GM18868 (cell line): ENCODE results near the gene TMA7B.

Experiments
- ATAC-seq: cut with Tn5 transposase; IDR thresholded peaks from one replicate; pipeline ENCODE4 v1.9.1; 2021; ENCODE audit warnings: mild to moderate bottlenecking, moderate library complexity; ENCODE audit not compliant: unreplicated experiment

Gene TMA7B

DNA sequence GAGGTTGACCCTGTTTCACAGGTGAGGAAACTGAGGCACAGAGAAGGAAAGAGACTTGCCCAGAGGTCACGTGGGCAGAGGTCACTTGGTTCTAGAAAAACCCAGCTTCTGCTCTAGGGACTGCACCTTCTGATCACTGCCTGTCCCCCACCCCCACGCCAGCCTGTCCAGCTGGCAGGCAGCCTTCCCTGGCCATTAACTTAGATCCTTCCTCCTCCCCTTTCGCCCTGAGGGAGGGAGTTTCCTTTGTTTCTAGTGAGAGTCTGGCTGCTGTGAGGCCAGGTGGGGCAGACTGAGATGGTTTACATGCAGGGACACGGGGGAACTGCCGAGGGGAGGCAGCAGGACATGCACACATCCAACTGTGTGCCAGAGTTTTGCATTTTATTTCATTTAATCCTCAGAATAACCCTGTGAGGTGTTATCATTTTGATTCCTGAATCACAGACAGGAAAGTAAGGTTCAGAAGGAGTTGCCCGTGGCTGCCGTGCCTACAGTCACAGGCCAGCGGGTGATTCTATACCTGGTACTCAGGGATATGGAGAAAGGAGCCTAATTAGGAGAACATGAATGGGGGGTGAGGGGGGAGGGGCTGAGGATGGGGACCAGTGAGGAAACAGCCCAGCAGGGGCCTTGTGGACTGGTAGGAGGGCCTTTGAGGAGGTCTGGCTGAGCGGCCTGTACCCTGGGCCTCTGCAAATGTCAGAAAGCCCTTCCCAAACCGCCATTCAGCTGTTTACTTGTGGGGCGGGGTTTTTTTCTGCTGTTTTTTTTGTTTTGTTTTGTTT is 37.9 kb downstream of the TMA7B start:
- ATAC-seq: no peak

DNA sequence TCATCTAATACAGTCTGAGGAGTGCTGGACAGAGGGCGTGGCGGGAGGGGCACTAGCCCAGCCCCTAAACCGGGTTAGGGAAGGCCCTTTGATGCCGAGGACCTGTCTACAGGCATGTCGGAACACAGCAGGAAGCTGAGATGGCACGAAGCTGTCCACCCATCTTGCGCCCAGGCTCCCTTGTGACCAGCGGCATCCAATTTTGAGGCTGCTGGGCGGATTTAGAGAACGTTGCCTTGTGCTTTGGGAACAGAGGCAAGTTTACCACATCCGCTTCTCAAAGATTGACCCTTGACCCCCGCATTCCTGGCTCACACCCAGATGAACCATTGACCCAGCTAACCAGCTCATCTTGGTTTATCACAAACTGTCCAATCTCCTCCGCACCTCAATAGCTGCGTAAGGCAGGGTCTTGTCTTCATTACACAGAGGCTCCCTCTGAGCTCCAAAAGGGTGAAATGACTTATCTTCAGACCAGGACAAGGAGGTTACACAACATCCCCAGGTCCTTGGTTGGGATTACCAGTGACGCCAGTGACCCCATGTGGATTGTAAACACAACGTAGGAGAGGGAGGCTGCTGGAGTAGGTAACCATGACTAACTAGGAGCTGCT is 39.1 kb downstream of the TMA7B start:
- no peak for ATAC-seq

DNA sequence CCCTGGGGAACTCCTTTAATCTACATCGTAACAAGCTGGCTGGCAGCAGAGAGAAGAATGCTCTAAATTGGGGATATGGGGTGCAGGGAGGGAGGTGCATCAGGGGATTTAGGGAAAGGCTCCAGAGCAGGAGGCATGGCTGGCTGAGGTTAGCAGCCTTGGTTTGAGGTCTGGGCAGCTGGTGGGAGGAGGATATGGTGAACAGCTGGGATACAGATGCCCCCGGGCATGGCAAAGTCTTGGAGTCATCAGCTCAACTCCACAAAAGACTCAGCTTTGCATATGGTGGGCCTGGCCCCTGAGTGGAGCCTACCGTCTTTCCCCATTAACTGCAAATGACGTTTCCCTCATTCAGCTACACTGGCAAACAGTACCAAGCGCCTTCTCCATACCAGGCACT is 40.0 kb downstream of the TMA7B start:
- no peak for ATAC-seq

DNA sequence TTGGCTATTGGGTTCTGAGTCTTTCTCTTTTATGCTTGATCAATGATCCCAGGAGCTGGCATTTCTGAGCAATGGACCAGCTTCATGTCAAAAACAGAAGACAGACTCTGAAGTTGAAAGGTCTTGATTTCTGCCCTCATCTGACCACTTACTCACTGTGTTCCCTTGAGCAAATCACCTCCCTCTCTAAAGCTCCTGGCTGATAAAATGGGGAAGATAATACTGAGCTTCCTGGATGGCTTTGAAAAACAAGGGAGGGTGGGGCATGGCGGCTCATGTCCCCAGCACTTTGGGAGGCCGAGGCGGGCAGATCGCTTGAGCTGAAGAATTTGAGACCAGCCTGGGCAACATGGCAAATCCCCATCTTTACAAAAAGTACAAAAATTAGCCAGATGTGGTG is 40.9 kb downstream of the TMA7B start:
- ATAC-seq: no peak

GRCh38 chr22:40001800-40002577 is 41.8 kb downstream of the TMA7B start:
- no peak for ATAC-seq

DNA sequence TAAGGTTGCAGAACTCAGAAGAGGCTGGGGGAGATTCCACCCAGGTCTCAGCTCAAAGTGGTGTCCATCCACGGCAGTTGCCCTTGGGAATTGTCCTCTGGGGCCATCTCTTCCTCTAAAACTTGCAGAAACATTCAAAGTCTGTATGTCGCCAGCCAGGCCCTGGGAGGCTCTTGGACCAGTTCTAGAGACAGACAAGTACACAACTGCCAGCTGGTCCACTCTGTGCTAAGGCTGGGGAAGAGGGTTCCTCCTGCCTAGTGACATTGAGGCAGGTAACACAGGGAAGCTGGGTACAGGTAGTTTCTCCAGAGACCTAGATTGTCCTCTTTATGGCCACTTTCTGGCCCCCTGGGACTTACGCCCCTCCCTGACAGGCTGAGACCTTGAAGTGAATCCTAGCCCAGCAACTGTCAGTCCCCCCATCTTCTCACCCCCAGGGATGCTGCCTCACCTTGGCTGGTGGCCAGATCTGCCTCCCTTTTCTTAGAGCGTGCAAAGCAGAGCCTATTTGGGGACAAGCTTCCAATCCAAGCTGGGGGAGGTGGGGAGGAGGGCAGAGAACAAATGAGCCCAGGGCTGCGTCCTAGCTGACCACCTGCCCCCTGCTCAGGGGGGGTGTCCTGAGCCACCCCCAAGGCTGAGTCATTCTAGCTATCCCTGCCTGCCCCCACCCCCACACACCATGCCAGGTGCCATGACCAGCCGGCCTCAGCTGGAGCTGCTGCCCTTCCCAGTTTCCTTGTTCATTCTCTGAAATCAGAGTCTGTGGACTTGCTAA is 42.9 kb downstream of the TMA7B start:
- no peak for ATAC-seq

DNA sequence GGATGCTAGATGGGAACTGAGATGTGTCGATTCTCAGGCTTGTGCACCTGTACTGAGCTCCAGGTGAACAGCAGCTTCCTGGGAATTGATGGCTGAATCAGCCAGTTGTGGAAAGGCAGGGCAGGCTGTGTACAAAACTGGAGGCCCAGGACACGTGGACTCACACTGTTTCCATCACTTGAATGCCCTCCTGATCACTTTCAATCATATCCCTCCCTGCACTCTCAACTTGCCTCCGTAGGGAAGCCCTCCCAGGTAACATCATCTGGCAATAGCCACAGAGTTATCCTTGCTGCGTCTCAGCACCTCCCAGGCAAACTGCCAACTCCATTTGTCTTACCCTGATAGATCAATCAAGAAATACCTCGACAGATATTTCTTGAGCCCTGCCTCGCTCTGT is 44.6 kb downstream of the TMA7B start:
- no peak for ATAC-seq

- ATAC-seq: no peak
Measured at GRCh38 chr22:40006641-40007040, 46.4 kb downstream of the TMA7B start.

GRCh38 chr22:40007853-40008710 is 47.9 kb downstream of the TMA7B start:
- ATAC-seq: no peak

DNA sequence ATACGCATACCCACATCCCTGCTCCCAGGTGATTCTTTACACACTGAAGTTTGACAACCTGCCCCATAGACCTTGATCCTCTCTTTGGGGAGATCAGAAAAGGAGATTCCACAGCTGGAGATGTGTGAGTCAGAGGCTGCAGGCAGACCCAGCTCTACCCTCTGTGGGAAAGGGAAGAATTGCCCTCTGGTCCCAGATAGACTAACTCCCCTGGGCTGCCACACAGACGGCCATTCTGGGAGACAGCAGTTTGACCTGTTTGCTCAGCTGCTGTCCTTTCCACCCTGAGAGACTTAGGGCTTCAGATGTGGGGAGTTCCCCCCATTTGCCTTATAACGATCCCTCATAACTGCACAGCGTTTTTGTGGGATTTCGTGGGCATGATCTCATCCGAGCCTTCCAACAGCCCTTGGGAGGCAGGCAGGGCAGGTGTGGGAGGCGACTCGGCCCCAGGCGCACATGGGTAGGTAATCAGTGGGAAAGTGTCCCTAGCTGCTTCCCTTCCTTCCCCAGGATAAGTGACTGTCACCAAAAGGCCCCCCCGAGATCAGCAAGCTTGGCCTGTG is 48.6 kb downstream of the TMA7B start:
- ATAC-seq: no peak

GRCh38 chr22:40009292-40009774 is 49.1 kb downstream of the TMA7B start:
- no peak for ATAC-seq

DNA sequence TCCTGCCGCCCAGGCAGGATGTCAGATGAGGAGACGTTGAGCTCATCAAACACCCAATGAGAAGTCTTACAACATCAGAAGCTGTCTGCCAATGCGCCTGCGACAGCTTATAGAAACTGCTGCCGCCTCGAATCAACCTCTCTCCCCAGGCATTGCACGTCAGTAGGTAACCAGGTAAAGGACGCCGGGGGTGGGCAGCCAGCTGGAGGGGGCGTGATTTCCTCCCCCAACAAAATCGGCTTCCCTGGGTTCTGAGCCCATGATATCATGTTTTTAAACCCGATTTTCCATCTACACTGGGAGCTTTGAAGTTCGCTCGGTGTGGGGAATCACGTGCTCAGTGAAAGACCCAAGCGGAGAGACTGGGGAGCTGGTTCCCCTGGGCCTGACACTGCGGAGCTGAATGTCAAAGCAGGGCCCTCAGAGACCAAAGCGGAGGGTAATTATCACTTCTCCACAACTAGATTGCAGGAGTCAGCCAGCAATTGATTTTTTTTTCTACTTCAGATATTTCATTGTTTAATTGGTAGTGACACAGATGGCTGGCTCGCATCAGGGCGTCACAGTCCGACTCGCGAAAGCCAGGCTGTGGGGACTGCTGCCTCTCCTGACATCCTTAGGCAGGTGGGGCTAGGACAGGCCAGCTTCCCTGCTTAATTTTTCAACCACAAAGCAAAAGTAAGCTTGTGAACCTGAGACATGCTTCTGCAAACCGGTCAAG is 49.9 kb downstream of the TMA7B start:
- ATAC-seq: no peak

DNA sequence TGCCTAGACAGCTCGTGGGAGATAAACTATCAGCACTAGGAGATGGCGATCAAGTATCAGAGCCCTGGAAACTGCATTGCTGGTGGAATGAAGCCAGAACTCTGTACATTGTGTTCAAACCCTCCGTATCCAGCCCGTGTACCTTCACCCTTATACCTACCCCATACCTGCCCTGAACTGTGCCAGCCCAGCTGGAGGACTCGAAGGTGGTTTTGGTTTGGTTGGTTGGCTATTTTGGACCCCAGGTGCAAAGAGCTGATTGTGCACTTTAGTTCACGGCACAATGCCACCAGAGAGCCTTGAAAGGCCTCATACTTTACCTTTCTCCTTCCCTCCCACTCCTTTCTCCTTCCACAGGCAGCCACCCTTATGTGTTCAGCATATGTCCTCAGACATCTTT is 50.5 kb downstream of the TMA7B start:
- ATAC-seq: no peak
